ENCODE measurements around the gene PRKCD. TPM values are rescaled to one million over a fixed set of nuclear protein-coding genes. Genes with fewer than 3 reads are reported as not detected.

PRKCD gene
- total RNA-seq, 1 donor = 2.2 TPM

DNA sequence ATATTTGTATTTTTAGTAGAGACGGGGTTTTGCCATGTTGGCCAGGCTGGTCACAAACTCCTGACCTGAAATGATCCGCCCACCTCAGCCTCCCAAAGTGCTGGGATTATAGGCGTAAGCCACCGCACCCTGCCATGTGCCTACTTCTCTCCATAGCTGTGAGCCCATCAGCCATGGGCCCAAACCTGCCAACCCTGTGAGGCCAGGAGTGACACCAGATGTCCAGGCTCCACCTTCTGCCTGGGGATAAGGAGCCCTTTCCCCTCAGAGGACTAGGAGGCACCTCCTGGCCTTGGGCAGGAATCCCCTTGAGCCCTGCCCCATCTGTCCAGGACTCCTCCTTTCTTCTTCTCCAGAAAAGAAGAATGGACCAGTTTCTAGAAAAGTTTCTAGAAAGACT is 16.6 kb upstream of the PRKCD start:
- no peak overlapping the region for H2AFZ ChIP-seq (ENCODE audit: low read length)
- no peak overlapping the region for H3K4me2 ChIP-seq (ENCODE audit: insufficient read depth, low read length)
- H3K27ac ChIP-seq (ENCODE audit: low read depth, low read length) = no peak overlapping the region
- H3K79me2 ChIP-seq (ENCODE audit: insufficient read depth, low read length) = no peaks in the 10 kb centered on the region
- H4K20me1 ChIP-seq (ENCODE audit: insufficient read depth, low read length) = no peaks in the 10 kb centered on the region
- H3K4me3 ChIP-seq (ENCODE audit: insufficient read depth, low read length) = no peak overlapping the region
- H3K36me3 ChIP-seq (ENCODE audit: insufficient read depth, low read length) = no peaks in the 10 kb centered on the region
- no peaks in the 10 kb centered on the region for H3K9me3 ChIP-seq (ENCODE audit: low read depth, low read length)
- DNase-seq (ENCODE audit: insufficient read length, low spot score, missing footprints) = no peak
- no peak for TF ChIP-seq CTCF (IDR thresholded peaks at IDR 0.05; ENCODE audit: extremely low read depth, low read depth, low read length)
- H3K27me3 ChIP-seq (ENCODE audit: insufficient read depth, low read length) = no peaks in the 10 kb centered on the region
- H3K4me1 ChIP-seq (ENCODE audit: insufficient read depth, low read length) = peaks cover 19% of the 10 kb centered on the region

DNA sequence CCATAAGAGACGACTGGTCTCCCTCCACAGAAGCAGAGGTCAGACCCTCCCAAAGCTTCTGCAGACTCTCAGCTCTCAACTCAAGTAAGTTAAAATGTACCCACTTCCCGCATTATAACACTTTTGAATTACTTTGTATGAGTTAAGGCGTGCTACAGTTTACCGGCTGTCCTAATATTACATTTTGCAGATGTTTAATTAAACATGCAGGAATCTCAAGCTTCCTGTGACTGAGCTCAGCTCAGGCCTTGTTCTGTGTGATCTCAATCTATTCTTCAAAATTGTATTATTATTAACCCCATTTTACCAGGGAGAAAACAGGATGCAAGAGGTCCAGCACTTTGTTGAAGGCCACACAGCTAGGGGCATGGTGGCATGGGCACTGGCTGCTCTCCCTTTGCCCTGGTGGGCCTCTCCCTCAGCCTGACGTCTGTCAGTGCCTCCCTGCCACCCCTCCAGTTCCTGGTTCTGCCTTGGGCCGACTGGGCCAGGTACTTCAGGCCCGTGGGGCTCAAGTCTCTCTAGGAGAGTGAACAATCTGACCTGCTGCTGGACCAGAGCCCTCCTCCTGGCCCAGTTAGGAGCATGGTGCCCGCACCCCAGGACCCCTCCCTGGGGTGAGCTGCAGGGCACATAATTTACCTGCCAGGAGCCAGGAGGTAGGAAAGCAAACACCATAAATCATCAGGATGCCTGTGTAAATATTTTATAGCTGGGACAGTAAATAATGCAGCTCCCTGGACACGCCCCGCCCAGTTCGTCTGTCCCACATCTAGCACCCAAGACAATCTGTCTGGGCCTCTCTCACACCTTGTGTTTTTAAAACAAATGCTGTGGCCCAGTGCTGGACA is 15.9 kb upstream of the PRKCD start:
- Histone ChIP-seq H3K4me2 (ENCODE audit: insufficient read depth, low read length) (no peak overlapping the region), H3K36me3 (ENCODE audit: insufficient read depth, low read length) (no peaks in the 10 kb centered on the region), H3K27ac (ENCODE audit: low read depth, low read length) (no peak overlapping the region), H3K9me3 (ENCODE audit: low read depth, low read length) (no peaks in the 10 kb centered on the region), H3K27me3 (ENCODE audit: insufficient read depth, low read length) (no peaks in the 10 kb centered on the region), H2AFZ (ENCODE audit: low read length) (no peak overlapping the region), H3K4me1 (ENCODE audit: insufficient read depth, low read length) (peaks cover 17% of the 10 kb centered on the region), H3K4me3 (ENCODE audit: insufficient read depth, low read length) (no peak overlapping the region), H4K20me1 (ENCODE audit: insufficient read depth, low read length) (no peaks in the 10 kb centered on the region), H3K79me2 (ENCODE audit: insufficient read depth, low read length) (no peaks in the 10 kb centered on the region)
- TF ChIP-seq CTCF (IDR thresholded peaks at IDR 0.05; ENCODE audit: extremely low read depth, low read depth, low read length) = no peak
- no peak for DNase-seq (ENCODE audit: insufficient read length, low spot score, missing footprints)

- H3K27ac ChIP-seq (ENCODE audit: low read depth, low read length) = no peak overlapping the region
- no peaks in the 10 kb centered on the region for H3K36me3 ChIP-seq (ENCODE audit: insufficient read depth, low read length)
- H3K79me2 ChIP-seq (ENCODE audit: insufficient read depth, low read length) = no peaks in the 10 kb centered on the region
- H3K4me2 ChIP-seq (ENCODE audit: insufficient read depth, low read length) = no peak overlapping the region
- TF ChIP-seq CTCF (IDR thresholded peaks at IDR 0.05; ENCODE audit: extremely low read depth, low read depth, low read length) = no peak
- H3K9me3 ChIP-seq (ENCODE audit: low read depth, low read length) = no peaks in the 10 kb centered on the region
- no peak overlapping the region for H2AFZ ChIP-seq (ENCODE audit: low read length)
- H4K20me1 ChIP-seq (ENCODE audit: insufficient read depth, low read length) = no peaks in the 10 kb centered on the region
- H3K4me1 ChIP-seq (ENCODE audit: insufficient read depth, low read length) = peaks cover 17% of the 10 kb centered on the region
- H3K27me3 ChIP-seq (ENCODE audit: insufficient read depth, low read length) = no peaks in the 10 kb centered on the region
- no peak overlapping the region for H3K4me3 ChIP-seq (ENCODE audit: insufficient read depth, low read length)
- DNase-seq (ENCODE audit: insufficient read length, low spot score, missing footprints) = peak; percentile 39
Observed at GRCh38 chr3:53145713-53146080, 15.3 kb upstream of the PRKCD start.

DNA sequence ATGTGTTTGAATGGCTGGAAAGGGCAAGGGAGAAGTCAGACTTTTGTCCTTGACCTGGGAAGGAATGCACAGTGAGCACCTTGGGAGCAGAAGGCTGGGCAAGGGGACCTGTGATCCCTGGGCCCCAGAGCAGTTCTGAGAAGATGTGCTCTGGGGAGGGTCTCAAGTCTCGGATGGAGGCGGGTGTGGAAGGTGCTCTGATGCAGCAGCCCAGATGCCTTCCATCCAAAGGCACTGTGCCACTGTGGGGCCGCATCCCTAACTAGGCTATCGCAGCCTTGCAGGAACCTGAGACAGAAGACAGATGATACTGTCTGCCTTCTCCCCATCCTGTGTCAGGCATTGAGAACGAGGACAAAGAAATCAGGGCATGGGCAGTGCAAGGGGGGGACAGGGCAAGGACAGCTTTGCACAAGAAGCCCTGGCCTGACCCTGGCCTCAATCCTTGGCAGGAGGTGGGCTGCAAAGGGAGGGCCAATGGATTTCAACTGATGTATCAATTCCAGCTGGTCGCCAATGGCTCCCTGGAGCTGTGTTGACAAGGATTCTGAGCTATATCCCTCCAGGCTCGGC is 14.6 kb upstream of the PRKCD start:
- no peak overlapping the region for H3K4me2 ChIP-seq (ENCODE audit: insufficient read depth, low read length)
- TF ChIP-seq CTCF (IDR thresholded peaks at IDR 0.05; ENCODE audit: extremely low read depth, low read depth, low read length) = no peak

More for the DNA sequence above, 14.6 kb upstream of the PRKCD start:
- H3K79me2 ChIP-seq (ENCODE audit: insufficient read depth, low read length) = no peaks in the 10 kb centered on the region
- H2AFZ ChIP-seq (ENCODE audit: low read length) = no peak overlapping the region
- H3K27me3 ChIP-seq (ENCODE audit: insufficient read depth, low read length) = no peaks in the 10 kb centered on the region
- no peaks in the 10 kb centered on the region for H3K36me3 ChIP-seq (ENCODE audit: insufficient read depth, low read length)
- no peaks in the 10 kb centered on the region for H4K20me1 ChIP-seq (ENCODE audit: insufficient read depth, low read length)
- no peaks in the 10 kb centered on the region for H3K9me3 ChIP-seq (ENCODE audit: low read depth, low read length)
- H3K27ac ChIP-seq (ENCODE audit: low read depth, low read length) = no peak overlapping the region
- DNase-seq (ENCODE audit: insufficient read length, low spot score, missing footprints) = peak; percentile 5
- no peak overlapping the region for H3K4me3 ChIP-seq (ENCODE audit: insufficient read depth, low read length)
- H3K4me1 ChIP-seq (ENCODE audit: insufficient read depth, low read length) = peaks cover 10% of the 10 kb centered on the region
